ENCODE data around the gene GINS2. TPM values are rescaled to one million over a fixed set of nuclear protein-coding genes. Genes with fewer than 3 reads are reported as not detected.

GINS2 gene
- total and polyA plus RNA-seq, 2 donors (not counting 3 experiments of a cell fraction or from before 2014, with no cell fraction given): 10.4 to 24.1 TPM

GRCh38 chr16:85664580-85665372, 24.0 kb downstream of the GINS2 start:
- Histone ChIP-seq H3K27me3 (ENCODE audit: control insufficient read depth in 2 of 2, insufficient read depth in 2 of 2, low read length in 2 of 2) (no peaks in the 10 kb centered on the region), H3K79me2 (ENCODE audit: control insufficient read depth, insufficient read depth, low read length) (no peaks in the 10 kb centered on the region), H3K4me1 (ENCODE audit: control insufficient read depth, extremely low read depth, insufficient read depth, low read length) (no peaks in the 10 kb centered on the region), H3K36me3 (ENCODE audit: control insufficient read depth in 2 of 2, extremely low read depth in 1 of 2, insufficient read depth in 2 of 2, low read length in 2 of 2) (peaks cover 0 to 3% of the 10 kb centered on the region in 2 experiments), H3K27ac (ENCODE audit: insufficient read depth, low read depth, low read length) (no peak overlapping the region), H3K4me3 (replicated peaks in 1 of 3; ENCODE audit: insufficient read depth in 1 of 3, low read depth in 1 of 3, low read length in 3 of 3) (no peak overlapping the region), H4K20me1 (replicated peaks; ENCODE audit: control insufficient read depth, extremely low read depth, insufficient read depth, low read length) (no peaks in the 10 kb centered on the region), H3K9me3 (replicated peaks; ENCODE audit: control insufficient read depth, insufficient read depth, low read length) (no peaks in the 10 kb centered on the region), H3K9me1 (replicated peaks; ENCODE audit: control insufficient read depth, extremely low read depth, insufficient read depth, low read length) (no peaks in the 10 kb centered on the region), H3K4me2 (ENCODE audit: insufficient read depth, low read length) (no peak overlapping the region), H2AFZ (ENCODE audit: low read depth, low read length) (no peak overlapping the region), H3K9ac (replicated peaks; ENCODE audit: extremely low read depth, insufficient read depth, low read length) (no peak overlapping the region)
- BruUV-seq (replicated peaks): no TSS peak
- no peak for DNase-seq (ENCODE audit: low read depth, low spot score)
- no peak for FAIRE-seq
- TF ChIP-seq MAX (IDR thresholded peaks at IDR 0.05; ENCODE audit: insufficient read depth, insufficient read length) (no peak), GATA2 (IDR thresholded peaks at IDR 0.05; ENCODE audit: insufficient read depth, insufficient read length, low read depth, low read length) (no peak), JUN (IDR thresholded peaks at IDR 0.05; ENCODE audit: borderline replicate concordance, insufficient read depth, insufficient read length, low read depth) (no peak)
- POLR2A ChIA-PET: no interaction called here
- intact Hi-C loops (cut with micrococcal nuclease): no loop called here
- CTCF ChIA-PET: interaction anchor here (1.2 kb wide), 1 partner anchor 54 kb away, joined by 3 read pairs; no protein-coding TSS in a partner anchor
- dilution Hi-C loops (cut with MboI; ENCODE audit: extremely low pct_ligation_motif_present, low sequenced_read_pairs): no loop called here

DNA sequence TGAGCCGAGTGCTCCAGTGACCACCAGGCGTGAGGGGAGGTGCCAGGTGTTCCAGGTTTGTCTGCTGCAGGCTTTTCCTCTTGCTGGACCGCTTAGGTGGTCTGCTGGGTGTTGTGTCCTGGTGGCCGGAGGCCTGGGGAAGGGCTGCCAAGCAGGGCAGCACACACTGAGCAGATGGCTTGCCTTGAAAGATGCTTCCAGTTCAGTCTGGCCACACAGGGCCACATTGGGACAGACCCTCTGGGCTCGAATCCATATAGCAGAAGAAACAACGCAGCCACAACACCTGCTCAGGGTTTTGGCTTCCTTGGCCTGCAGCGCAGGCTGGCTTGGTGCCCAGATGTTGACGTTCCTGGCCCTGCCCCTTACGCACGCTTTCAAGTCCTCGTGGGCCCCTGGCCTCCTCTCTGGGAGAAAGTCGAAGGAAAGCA, 24.8 kb downstream of the GINS2 start:
- POLR2A ChIA-PET: no interaction called here
- no TSS peak for BruUV-seq (replicated peaks)
- Histone ChIP-seq H3K9me1 (replicated peaks; ENCODE audit: control insufficient read depth, extremely low read depth, insufficient read depth, low read length) (no peaks in the 10 kb centered on the region), H2AFZ (ENCODE audit: low read depth, low read length) (no peak overlapping the region), H3K4me3 (replicated peaks in 1 of 3; ENCODE audit: insufficient read depth in 1 of 3, low read depth in 1 of 3, low read length in 3 of 3) (no peak overlapping the region), H3K9ac (replicated peaks; ENCODE audit: extremely low read depth, insufficient read depth, low read length) (no peak overlapping the region), H3K27me3 (ENCODE audit: control insufficient read depth in 2 of 2, insufficient read depth in 2 of 2, low read length in 2 of 2) (no peaks in the 10 kb centered on the region), H4K20me1 (replicated peaks; ENCODE audit: control insufficient read depth, extremely low read depth, insufficient read depth, low read length) (no peaks in the 10 kb centered on the region), H3K4me2 (ENCODE audit: insufficient read depth, low read length) (no peak overlapping the region), H3K27ac (ENCODE audit: insufficient read depth, low read depth, low read length) (no peak overlapping the region), H3K4me1 (ENCODE audit: control insufficient read depth, extremely low read depth, insufficient read depth, low read length) (no peaks in the 10 kb centered on the region), H3K9me3 (replicated peaks; ENCODE audit: control insufficient read depth, insufficient read depth, low read length) (no peaks in the 10 kb centered on the region), H3K36me3 (ENCODE audit: control insufficient read depth in 2 of 2, extremely low read depth in 1 of 2, insufficient read depth in 2 of 2, low read length in 2 of 2) (peaks cover 0 to 3% of the 10 kb centered on the region in 2 experiments), H3K79me2 (ENCODE audit: control insufficient read depth, insufficient read depth, low read length) (no peaks in the 10 kb centered on the region)
- CTCF ChIA-PET: no interaction called here
- FAIRE-seq (no peak), DNase-seq (ENCODE audit: low read depth, low spot score) (no peak)
- intact Hi-C loops (cut with micrococcal nuclease) (no loop called here), dilution Hi-C loops (cut with MboI; ENCODE audit: extremely low pct_ligation_motif_present, low sequenced_read_pairs) (no loop called here)
- TF ChIP-seq MYC (IDR thresholded peaks at IDR 0.05; ENCODE audit: low read depth, low read length) (no peak), FOS (IDR thresholded peaks at IDR 0.05; ENCODE audit: borderline replicate concordance, insufficient read depth, low read length) (no peak), MAX (IDR thresholded peaks at IDR 0.05; ENCODE audit: insufficient read depth, insufficient read length) (no peak), EZH2 (IDR thresholded peaks at IDR 0.05; ENCODE audit: borderline replicate concordance, low read depth, low read length, severe bottlenecking) (no peak)
- TF ChIP-seq, protein P1, sequence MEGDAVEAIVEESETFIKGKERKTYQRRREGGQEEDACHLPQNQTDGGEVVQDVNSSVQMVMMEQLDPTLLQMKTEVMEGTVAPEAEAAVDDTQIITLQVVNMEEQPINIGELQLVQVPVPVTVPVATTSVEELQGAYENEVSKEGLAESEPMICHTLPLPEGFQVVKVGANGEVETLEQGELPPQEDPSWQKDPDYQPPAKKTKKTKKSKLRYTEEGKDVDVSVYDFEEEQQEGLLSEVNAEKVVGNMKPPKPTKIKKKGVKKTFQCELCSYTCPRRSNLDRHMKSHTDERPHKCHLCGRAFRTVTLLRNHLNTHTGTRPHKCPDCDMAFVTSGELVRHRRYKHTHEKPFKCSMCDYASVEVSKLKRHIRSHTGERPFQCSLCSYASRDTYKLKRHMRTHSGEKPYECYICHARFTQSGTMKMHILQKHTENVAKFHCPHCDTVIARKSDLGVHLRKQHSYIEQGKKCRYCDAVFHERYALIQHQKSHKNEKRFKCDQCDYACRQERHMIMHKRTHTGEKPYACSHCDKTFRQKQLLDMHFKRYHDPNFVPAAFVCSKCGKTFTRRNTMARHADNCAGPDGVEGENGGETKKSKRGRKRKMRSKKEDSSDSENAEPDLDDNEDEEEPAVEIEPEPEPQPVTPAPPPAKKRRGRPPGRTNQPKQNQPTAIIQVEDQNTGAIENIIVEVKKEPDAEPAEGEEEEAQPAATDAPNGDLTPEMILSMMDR (IDR thresholded peaks at IDR 0.05; ENCODE audit: extremely low read depth in 1 of 2, insufficient read depth in 1 of 2, low read depth in 1 of 2, low read length in 2 of 2): no peak

Data from endothelial cell of umbilical vein (primary cell).